ENCODE measurements around the gene GGA1. TPM values are rescaled to one million over a fixed set of nuclear protein-coding genes. Genes with fewer than 3 reads are reported as not detected.

GGA1 gene
- total RNA-seq, 4 donors from 2014 or later = 16.7 to 78.0 (median 35.3) TPM

DNA sequence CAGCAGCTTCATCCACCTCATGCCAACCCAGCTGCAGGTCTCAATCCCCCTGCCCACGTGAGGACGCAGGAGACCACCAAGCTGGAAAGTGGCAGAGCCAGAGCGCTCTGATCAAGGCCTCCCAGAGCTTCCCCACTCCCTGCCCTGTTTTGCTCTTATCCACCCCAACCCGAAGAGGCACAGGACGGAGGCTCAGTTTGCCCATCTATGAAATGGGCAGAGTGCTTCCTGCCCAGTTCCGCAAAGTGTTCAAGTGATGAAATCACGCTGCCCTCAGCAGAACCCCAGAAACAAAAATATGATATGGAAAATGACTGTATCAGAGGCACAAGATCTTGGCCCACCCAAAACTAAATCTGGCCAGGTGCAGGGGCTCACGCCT is 36.7 kb upstream of the GGA1 start:
- no peak for DNase-seq
- H3K4me1 ChIP-seq = peaks cover 0 to 2% of the 10 kb centered on the region in 2 donors
- no peaks in the 10 kb centered on the region for H3K9me3 ChIP-seq
- no peaks in the 10 kb centered on the region for H3K27me3 ChIP-seq
- TF ChIP-seq, protein P1, sequence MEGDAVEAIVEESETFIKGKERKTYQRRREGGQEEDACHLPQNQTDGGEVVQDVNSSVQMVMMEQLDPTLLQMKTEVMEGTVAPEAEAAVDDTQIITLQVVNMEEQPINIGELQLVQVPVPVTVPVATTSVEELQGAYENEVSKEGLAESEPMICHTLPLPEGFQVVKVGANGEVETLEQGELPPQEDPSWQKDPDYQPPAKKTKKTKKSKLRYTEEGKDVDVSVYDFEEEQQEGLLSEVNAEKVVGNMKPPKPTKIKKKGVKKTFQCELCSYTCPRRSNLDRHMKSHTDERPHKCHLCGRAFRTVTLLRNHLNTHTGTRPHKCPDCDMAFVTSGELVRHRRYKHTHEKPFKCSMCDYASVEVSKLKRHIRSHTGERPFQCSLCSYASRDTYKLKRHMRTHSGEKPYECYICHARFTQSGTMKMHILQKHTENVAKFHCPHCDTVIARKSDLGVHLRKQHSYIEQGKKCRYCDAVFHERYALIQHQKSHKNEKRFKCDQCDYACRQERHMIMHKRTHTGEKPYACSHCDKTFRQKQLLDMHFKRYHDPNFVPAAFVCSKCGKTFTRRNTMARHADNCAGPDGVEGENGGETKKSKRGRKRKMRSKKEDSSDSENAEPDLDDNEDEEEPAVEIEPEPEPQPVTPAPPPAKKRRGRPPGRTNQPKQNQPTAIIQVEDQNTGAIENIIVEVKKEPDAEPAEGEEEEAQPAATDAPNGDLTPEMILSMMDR (IDR thresholded peaks at IDR 0.05) = no peak
- TF ChIP-seq POLR2A (IDR thresholded peaks at IDR 0.05) = no peak
- H3K4me3 ChIP-seq = no peak overlapping the region
- H3K27ac ChIP-seq = no peak overlapping the region
- intact Hi-C loops (cut with DNase I; ENCODE audit: low total_unique reads) = no loop called here
- H3K36me3 ChIP-seq = no peaks in the 10 kb centered on the region

GRCh38 chr22:37575490-37576003 is 33.1 kb upstream of the GGA1 start:
- no peak for DNase-seq
- H3K4me3 ChIP-seq = no peak overlapping the region

GRCh38 chr22:37578002-37578401 is 30.6 kb upstream of the GGA1 start:
- H3K36me3 ChIP-seq = no peaks in the 10 kb centered on the region
- intact Hi-C loops (cut with DNase I; ENCODE audit: low total_unique reads) = no loop called here
- TF ChIP-seq POLR2A (IDR thresholded peaks at IDR 0.05) = no peak
- TF ChIP-seq, protein P1 (IDR thresholded peaks at IDR 0.05) = no peak
- H3K27me3 ChIP-seq = no peaks in the 10 kb centered on the region
- no peak overlapping the region for H3K4me3 ChIP-seq
- H3K9me3 ChIP-seq = no peaks in the 10 kb centered on the region
- no peak for DNase-seq
- no peak overlapping the region for H3K27ac ChIP-seq
- no peaks in the 10 kb centered on the region for H3K4me1 ChIP-seq

More at GRCh38 chr22:37575490-37576003, 33.1 kb upstream of the GGA1 start:
- Histone ChIP-seq H3K36me3 (no peaks in the 10 kb centered on the region), H3K27ac (no peak overlapping the region), H3K9me3 (no peaks in the 10 kb centered on the region), H3K27me3 (no peaks in the 10 kb centered on the region), H3K4me1 (no peaks in the 10 kb centered on the region)
- intact Hi-C loops (cut with DNase I; ENCODE audit: low total_unique reads) = no loop called here
- no peak for TF ChIP-seq POLR2A (IDR thresholded peaks at IDR 0.05)
- TF ChIP-seq, protein P1 (IDR thresholded peaks at IDR 0.05) = no peak

GRCh38 chr22:37581504-37581903 is 27.1 kb upstream of the GGA1 start:
- DNase-seq = peak in 1 of 2 donors; percentile 31
- no peak overlapping the region for H3K4me3 ChIP-seq
- TF ChIP-seq, protein P1 (IDR thresholded peaks at IDR 0.05) = no peak
- TF ChIP-seq POLR2A (IDR thresholded peaks at IDR 0.05) = no peak
- no peaks in the 10 kb centered on the region for H3K4me1 ChIP-seq
- intact Hi-C loops (cut with DNase I; ENCODE audit: low total_unique reads) = no loop called here
- no peaks in the 10 kb centered on the region for H3K27me3 ChIP-seq
- H3K9me3 ChIP-seq = no peaks in the 10 kb centered on the region
- H3K36me3 ChIP-seq = no peaks in the 10 kb centered on the region
- no peak overlapping the region for H3K27ac ChIP-seq

DNA sequence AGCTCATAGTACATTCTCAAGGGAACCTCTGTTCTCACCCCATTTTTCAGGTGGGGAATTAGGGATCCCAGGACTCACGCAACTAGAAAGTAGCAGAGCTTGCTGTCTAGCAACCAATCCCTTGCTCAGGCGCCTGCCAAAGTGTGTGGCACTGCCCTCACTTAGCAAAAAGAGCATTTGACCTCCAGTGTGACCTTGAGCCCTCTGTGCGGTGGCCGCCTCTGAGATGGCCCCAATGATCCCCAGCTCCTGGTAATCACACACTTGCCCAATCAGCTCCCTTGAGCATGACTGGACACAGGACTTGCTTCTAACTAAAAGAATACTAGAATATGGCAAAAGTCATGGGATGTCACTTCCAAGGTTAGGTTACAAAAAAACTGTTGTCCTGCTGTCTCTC is 26.1 kb upstream of the GGA1 start:
- Histone ChIP-seq H3K27me3 (no peaks in the 10 kb centered on the region), H3K27ac (no peak overlapping the region), H3K36me3 (no peaks in the 10 kb centered on the region), H3K4me1 (no peaks in the 10 kb centered on the region), H3K4me3 (no peak overlapping the region), H3K9me3 (no peaks in the 10 kb centered on the region)
- TF ChIP-seq, protein P1 (IDR thresholded peaks at IDR 0.05) = no peak
- TF ChIP-seq POLR2A (IDR thresholded peaks at IDR 0.05) = no peak
- DNase-seq = no peak
- intact Hi-C loops (cut with DNase I; ENCODE audit: low total_unique reads) = no loop called here
